Measurements from ENCODE around the gene SGMS1.

DNA sequence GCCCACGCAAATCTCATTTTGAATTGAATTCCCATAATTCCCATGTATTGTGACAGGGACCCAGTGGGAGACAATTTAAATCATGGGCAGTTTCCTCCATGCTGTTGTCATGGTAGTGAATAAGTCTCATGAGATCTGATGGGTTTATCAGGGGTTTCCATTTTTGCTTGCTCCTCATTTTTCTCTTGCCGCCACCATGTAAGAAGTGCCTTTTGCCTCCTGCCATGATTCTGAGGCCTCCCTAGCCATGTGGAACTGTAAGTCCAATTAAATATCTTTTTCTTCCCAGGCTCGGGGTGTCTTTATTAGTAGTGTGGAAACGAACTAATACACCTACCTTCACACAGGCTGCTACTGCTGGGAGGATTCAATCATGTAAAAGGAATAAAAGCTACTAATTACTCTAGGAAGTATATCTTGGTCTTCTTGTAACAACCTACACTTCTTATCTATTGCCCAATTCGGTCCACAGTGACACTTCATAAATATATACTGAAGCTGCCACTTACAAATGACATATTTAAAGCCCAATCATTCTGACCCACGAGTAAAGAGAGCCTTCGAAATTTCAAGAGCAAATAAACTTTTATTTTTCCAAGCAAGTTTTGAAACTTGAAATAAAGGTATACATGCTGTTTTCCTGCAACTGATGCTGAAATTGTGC, 272.1 kb downstream of the SGMS1 start:
- TF ChIP-seq POLR2A (IDR thresholded peaks at IDR 0.05) (no peak), POLR2AphosphoS5 (IDR thresholded peaks at IDR 0.05) (no peak)
